SKM-1 treated with dmso at 0.1 percent for 144 hours (cell line): ENCODE data around the gene CNN3.

Experiments used
- DNase-seq: peaks from one replicate; lab custom pipeline; 2025; ENCODE audit not compliant: unreplicated experiment; lab: John Stamatoyannopoulos, UW

CNN3 gene

GRCh38 chr1:94925004-94925403 lies 1.9 kb downstream of the CNN3 start:
- DNase-seq, result no peak

- DNase-seq, result no peak
Measured at GRCh38 chr1:94922761-94923331, 4.1 kb downstream of the CNN3 start.

- DNase-seq, result no peak
Measured at GRCh38 chr1:94921977-94922376, 4.9 kb downstream of the CNN3 start.

- no peak for DNase-seq
Measured at GRCh38 chr1:94920061-94920460, 6.8 kb downstream of the CNN3 start.

GRCh38 chr1:94919241-94920030 lies 7.5 kb downstream of the CNN3 start:
- DNase-seq, result no peak

GRCh38 chr1:94917251-94917650 lies 9.7 kb downstream of the CNN3 start:
- DNase-seq, result no peak

GRCh38 chr1:94912263-94913184 lies 14.4 kb downstream of the CNN3 start:
- no peak for DNase-seq

GRCh38 chr1:94909486-94909885 lies 17.4 kb downstream of the CNN3 start:
- no peak for DNase-seq

- DNase-seq, result no peak
Measured at GRCh38 chr1:94908965-94909364, 17.9 kb downstream of the CNN3 start.

- no peak for DNase-seq
Measured at GRCh38 chr1:94908190-94908589, 18.7 kb downstream of the CNN3 start.

GRCh38 chr1:94907136-94907535 lies 19.8 kb downstream of the CNN3 start:
- DNase-seq, result no peak

GRCh38 chr1:94906382-94906781 lies 20.5 kb downstream of the CNN3 start:
- no peak for DNase-seq

GRCh38 chr1:94905207-94905606 lies 21.7 kb downstream of the CNN3 start:
- DNase-seq, result no peak

GRCh38 chr1:94903280-94904009 lies 23.5 kb downstream of the CNN3 start:
- DNase-seq, result no peak

GRCh38 chr1:94901841-94902240 lies 25.1 kb downstream of the CNN3 start:
- DNase-seq, result no peak

GRCh38 chr1:94899756-94900155 lies 27.2 kb downstream of the CNN3 start:
- DNase-seq, result no peak

GRCh38 chr1:94898491-94899385 lies 28.2 kb downstream of the CNN3 start:
- no peak for DNase-seq

- no peak for DNase-seq
Measured at GRCh38 chr1:94895518-94895917, 31.4 kb downstream of the CNN3 start.

GRCh38 chr1:94894630-94895029 lies 32.3 kb downstream of the CNN3 start:
- DNase-seq, result no peak

- DNase-seq, result no peak
Measured at GRCh38 chr1:94892604-94893254, 34.2 kb downstream of the CNN3 start.
